ENCODE measurements around the gene ZNF821.

ZNF821 gene

GRCh38 chr16:71893888-71894228 lies 9.9 kb upstream of the ZNF821 start:
- TF ChIP-seq, protein P1, sequence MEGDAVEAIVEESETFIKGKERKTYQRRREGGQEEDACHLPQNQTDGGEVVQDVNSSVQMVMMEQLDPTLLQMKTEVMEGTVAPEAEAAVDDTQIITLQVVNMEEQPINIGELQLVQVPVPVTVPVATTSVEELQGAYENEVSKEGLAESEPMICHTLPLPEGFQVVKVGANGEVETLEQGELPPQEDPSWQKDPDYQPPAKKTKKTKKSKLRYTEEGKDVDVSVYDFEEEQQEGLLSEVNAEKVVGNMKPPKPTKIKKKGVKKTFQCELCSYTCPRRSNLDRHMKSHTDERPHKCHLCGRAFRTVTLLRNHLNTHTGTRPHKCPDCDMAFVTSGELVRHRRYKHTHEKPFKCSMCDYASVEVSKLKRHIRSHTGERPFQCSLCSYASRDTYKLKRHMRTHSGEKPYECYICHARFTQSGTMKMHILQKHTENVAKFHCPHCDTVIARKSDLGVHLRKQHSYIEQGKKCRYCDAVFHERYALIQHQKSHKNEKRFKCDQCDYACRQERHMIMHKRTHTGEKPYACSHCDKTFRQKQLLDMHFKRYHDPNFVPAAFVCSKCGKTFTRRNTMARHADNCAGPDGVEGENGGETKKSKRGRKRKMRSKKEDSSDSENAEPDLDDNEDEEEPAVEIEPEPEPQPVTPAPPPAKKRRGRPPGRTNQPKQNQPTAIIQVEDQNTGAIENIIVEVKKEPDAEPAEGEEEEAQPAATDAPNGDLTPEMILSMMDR (IDR thresholded peaks at IDR 0.05; ENCODE audit: low read depth, low read length) = no peak
- no peak for DNase-seq (ENCODE audit: extremely low read depth, low read depth)

DNA sequence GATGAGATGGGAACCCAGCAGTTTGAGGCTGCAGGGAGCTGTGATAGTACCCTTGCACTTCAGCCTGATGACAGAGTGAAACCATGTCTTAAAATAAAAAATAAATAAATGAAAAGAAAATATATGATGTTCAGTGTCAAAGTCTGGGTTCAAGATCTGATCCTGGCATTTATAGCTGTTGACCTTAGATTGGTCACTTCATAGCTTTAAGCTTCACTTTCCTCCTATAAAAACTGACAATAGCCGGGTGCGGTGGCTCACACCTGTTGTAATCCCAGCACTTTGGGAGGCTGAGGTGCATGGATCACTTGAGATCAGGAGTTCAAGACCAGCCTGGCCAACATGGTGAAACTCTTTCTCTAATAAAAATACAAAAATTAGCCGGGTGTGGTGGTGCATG lies 5.2 kb upstream of the ZNF821 start:
- no peak for DNase-seq (ENCODE audit: extremely low read depth, low read depth)
- TF ChIP-seq, protein P1 (IDR thresholded peaks at IDR 0.05; ENCODE audit: low read depth, low read length) = no peak

GRCh38 chr16:71885261-71885650 lies 1.3 kb upstream of the ZNF821 start:
- no peak for DNase-seq (ENCODE audit: extremely low read depth, low read depth)
- TF ChIP-seq, protein P1 (IDR thresholded peaks at IDR 0.05; ENCODE audit: low read depth, low read length) = no peak

DNA sequence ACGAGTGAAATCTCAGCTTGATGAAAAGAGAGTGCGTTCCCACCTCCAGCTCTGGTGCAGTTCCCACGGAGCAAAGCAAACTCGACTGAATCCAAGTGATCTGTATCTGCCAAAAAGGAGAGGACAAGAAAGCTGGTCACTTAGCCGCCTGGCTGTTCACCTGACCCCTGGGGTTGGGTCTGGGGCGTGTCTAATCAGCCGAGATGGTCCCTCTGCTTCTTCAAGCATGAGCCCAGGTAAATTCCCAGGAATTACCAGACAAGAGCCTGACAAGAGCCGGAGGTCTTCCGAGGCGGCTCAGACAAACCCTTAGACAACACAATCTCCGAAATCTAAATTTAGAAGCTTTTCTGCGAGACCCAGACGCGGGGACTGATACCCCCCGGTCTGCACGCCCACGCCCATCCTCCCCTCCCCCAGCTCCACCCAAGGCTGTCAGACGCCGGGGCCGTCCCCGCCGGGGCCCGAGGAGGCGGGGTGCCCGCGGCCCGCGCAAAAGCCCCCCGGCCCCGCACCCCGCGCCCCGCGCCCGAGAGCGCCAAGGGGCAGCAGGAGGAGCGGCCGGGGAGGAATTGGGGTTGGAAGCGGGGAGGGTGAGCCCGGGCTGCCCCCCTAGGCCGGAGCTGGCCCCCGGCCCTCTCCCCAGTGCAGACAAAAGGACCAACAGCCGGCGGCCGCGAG lies 674 bp downstream of the ZNF821 start:
- TF ChIP-seq, protein P1 (IDR thresholded peaks at IDR 0.05; ENCODE audit: low read depth, low read length) = no peak; the same call in 1 of the 2 replicates
- no peak for DNase-seq (ENCODE audit: extremely low read depth, low read depth)

DNA sequence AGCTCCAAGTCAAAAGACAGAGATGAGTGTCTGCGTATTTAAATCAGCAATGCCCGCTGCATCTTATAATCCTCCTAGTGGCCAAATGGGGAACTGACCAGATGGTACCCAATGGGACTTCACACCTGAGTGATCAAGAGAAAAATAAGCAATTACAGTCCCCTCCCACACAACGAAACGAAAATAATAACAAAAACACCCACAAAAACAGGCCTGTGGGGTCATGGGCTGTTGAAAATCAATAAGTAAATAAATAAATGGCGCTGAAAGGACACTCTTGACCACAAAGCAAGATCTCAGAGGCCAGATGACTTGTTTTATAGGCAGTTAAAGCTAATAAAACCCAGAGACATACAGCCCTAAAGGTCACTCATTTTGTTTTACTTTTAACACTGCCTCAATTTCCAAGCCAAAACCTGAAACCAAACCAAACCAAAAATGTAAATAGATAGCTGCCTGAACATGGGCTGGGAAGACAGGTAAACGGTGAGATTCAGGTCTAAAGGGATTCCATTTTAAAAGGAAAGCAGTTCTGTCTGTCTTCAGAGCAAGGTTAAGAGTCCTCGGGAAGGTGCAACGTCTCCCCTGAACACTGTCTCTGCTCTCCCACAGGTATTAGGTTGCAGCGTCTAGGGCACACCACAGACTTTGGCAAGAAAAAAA lies 1.3 kb downstream of the ZNF821 start:
- TF ChIP-seq, protein P1 (IDR thresholded peaks at IDR 0.05; ENCODE audit: low read depth, low read length) = peak; percentile 89
- DNase-seq (ENCODE audit: extremely low read depth, low read depth) = no peak

GRCh38 chr16:71880176-71880575 lies 3.8 kb downstream of the ZNF821 start:
- TF ChIP-seq, protein P1 (IDR thresholded peaks at IDR 0.05; ENCODE audit: low read depth, low read length) = no peak
- DNase-seq (ENCODE audit: extremely low read depth, low read depth) = no peak

DNA sequence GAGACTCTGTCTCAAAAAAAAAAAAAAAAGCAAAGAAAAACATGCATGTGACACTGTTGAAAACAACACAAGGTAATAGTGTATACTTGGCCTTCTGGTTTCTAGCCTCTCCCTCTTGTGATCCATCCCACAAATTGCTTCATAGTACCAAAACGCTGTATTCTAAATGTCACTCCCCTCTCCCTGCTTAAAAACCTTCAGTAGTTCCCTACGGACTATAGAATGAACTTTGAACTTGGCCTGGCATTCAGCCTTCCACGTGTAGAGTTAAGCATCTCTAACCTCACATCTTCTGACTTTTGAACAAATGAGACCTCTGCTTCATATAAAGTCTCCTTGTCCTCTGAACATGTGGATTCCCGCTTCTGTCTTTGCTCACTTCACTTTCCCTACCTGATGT lies 5.1 kb downstream of the ZNF821 start:
- TF ChIP-seq, protein P1 (IDR thresholded peaks at IDR 0.05; ENCODE audit: low read depth, low read length) = no peak
- no peak for DNase-seq (ENCODE audit: extremely low read depth, low read depth)

Data from AG09319 (cell line).